Right cardiac atrium (tissue), 5 donors: Measurements from ENCODE around the gene FOXP4. TPM values are rescaled to one million over a fixed set of nuclear protein-coding genes. Genes with fewer than 3 reads are reported as not detected.
A peak's percentile ranks its signal among the peaks of the same experiment; 100 is the strongest.

Source experiments
- ATAC-seq, 2 donors: fragments of 200-7000 bp; cut with Tn5 transposase; one replicate each; pipeline versions ENCODE4 v1.8.0 to v1.9.1; 2020; ENCODE audit warnings: moderate library complexity in 2 of 2, mild to moderate bottlenecking in 1 of 2
- DNase-seq, 3 donors: peaks; one replicate each; pipeline ENCODE4 v3.0.0-alpha.2; 2020
- H3K27ac ChIP-seq: one replicate; pipeline ENCODE4 v1.5.1; 2013; ENCODE audit warnings: mild to moderate bottlenecking, low read length, control low read depth, moderate library complexity
- H3K27me3 ChIP-seq: one replicate; pipeline ENCODE4 v1.6.1; 2013; ENCODE audit not compliant: control insufficient read depth, insufficient read depth
- H3K4me1 ChIP-seq: one replicate; pipeline ENCODE4 v1.6.1; 2013; ENCODE audit warnings: low read length; ENCODE audit not compliant: control insufficient read depth, insufficient read depth
- H3K4me3 ChIP-seq: one replicate; pipeline ENCODE4 v1.5.1; 2013; ENCODE audit warnings: low read length, control low read depth
- H3K9me3 ChIP-seq: one replicate; pipeline ENCODE4 v1.6.1; 2013; ENCODE audit warnings: low read length; ENCODE audit not compliant: control insufficient read depth
- WGBS: extraction: QIAGEN DNeasy Blood & Tissue Kit; methylation state at CpG from one replicate; pipeline ENCODE4 v1.1.7; 2013; 5-methylcytosine and 5-hydroxymethylcytosine counted together
- intact Hi-C, 4 donors: fragments of 100-400 bp; cut with DNase I; formaldehyde crosslinking; loops; one replicate each; pipeline versions ENCODE4 v1.11.0 to v1.14.0; 2022 to 2023
- polyA plus RNA-seq: library from polyadenylated mRNA; stranded (reverse); fragments of 200-250 nt; gene quantifications from one replicate; pipeline ENCODE4 v1.2.3, GENCODE V29; 2013
- total RNA-seq, 4 donors: library from RNA; stranded (reverse); fragmentation: NEBNext Ultra II Directional; extraction: Animal tissue kit (Norgen Biotek cat#: 25700); gene quantifications; one replicate each; pipeline ENCODE4 v1.2.1, GENCODE V29; 2021
- donor health status: healthy with polysubstance abuse.
- donor health status: DM: no; HTN: yes; CAD: no.
- donor health status: DM: no; HTN: no; CAD: no.
- donor health status: DM: no; HTN: yes; CAD: no; lungs with severe emphysema.
- donor health status: DM: yes; HTN: yes; CAD: no.

FOXP4 gene
- total and polyA plus RNA-seq, 5 donors = 15.3 to 22.5 (median 21.8) TPM

GRCh38 chr6:41624621-41625380 is 78.6 kb downstream of the FOXP4 start:
- no peaks in the 10 kb centered on the region for H3K27me3 ChIP-seq
- DNase-seq (no peak), ATAC-seq (no peak)
- intact Hi-C loops = no loop called here
- H3K27ac ChIP-seq = no peak overlapping the region
- H3K4me3 ChIP-seq = no peak overlapping the region
- peaks cover 6% of the 10 kb centered on the region for H3K4me1 ChIP-seq
- no peaks in the 10 kb centered on the region for H3K9me3 ChIP-seq
- WGBS = 86% methylated on average over 18 of the region's 18 CpGs

GRCh38 chr6:41625442-41625841 is 79.3 kb downstream of the FOXP4 start:
- Histone ChIP-seq H3K27me3 (no peaks in the 10 kb centered on the region), H3K4me1 (peaks cover 6% of the 10 kb centered on the region), H3K9me3 (no peaks in the 10 kb centered on the region), H3K27ac (no peak overlapping the region), H3K4me3 (no peak overlapping the region)
- DNase-seq = peak; percentile 49 to 81 (median 74)
- WGBS = 16% methylated on average over 6 of the region's 6 CpGs
- intact Hi-C loops = no loop called here
- ATAC-seq = peak; percentile 71 to 77

- peaks cover 6% of the 10 kb centered on the region for H3K4me1 ChIP-seq
- WGBS = 98% methylated on average over 4 of the region's 4 CpGs
- intact Hi-C loops = no loop called here
- DNase-seq (no peak), ATAC-seq (no peak)
- no peak overlapping the region for H3K27ac ChIP-seq
- H3K27me3 ChIP-seq = no peaks in the 10 kb centered on the region
- H3K4me3 ChIP-seq = no peak overlapping the region
- H3K9me3 ChIP-seq = no peaks in the 10 kb centered on the region
Measured at GRCh38 chr6:41626022-41626421, 79.8 kb downstream of the FOXP4 start.

DNA sequence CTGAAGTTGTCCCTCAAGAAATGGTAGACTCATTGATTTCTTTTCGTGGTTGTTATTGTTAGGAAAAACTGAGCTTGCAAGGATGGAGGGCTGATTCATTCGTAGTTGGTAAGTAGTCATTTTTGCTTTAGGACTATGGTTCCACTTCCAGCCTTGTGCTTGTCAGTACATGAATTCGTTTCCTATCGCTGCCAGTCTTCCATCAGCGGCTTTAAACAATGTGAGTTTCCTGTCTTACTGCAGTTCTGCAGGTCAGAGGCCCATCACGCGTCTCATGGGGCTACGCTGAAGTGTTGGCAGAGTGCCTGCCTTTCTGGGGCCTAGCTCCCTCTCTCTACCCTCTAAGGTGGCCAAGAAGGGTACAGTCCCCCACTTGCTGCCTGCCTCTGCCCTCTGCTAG is 80.7 kb downstream of the FOXP4 start:
- no peaks in the 10 kb centered on the region for H3K27me3 ChIP-seq
- H3K4me1 ChIP-seq = peaks cover 6% of the 10 kb centered on the region
- H3K4me3 ChIP-seq = no peak overlapping the region
- 53% methylated on average over 8 of the region's 8 CpGs for WGBS
- no peaks in the 10 kb centered on the region for H3K9me3 ChIP-seq
- intact Hi-C loops = no loop called here
- DNase-seq (no peak), ATAC-seq (peak in 1 of 2 donors; percentile 36)
- no peak overlapping the region for H3K27ac ChIP-seq

DNA sequence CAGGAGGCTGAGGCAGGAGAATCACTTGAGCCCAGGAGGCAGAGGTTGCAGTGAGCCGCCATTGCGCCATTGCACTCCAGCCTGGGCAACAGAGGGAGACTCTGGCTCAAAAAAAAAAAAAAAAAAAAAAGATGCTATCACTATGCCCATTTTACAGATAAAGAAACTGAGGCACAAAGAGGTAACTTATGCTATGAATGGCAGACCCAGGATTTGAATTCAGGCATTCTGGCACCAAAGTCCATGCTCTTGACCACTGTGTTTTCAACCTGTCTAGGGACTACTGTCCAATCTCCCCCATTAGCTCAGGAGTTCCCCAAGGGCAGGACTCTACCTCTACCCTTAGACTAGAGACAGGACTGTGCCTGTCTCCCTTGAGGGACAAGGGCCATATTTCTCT is 82.9 kb downstream of the FOXP4 start:
- H3K4me1 ChIP-seq = peaks cover 6% of the 10 kb centered on the region
- DNase-seq (no peak), ATAC-seq (no peak)
- WGBS = 100% methylated on average over 2 of the region's 2 CpGs
- intact Hi-C loops = no loop called here
- no peak overlapping the region for H3K4me3 ChIP-seq
- no peaks in the 10 kb centered on the region for H3K9me3 ChIP-seq
- H3K27ac ChIP-seq = no peak overlapping the region
- no peaks in the 10 kb centered on the region for H3K27me3 ChIP-seq

DNA sequence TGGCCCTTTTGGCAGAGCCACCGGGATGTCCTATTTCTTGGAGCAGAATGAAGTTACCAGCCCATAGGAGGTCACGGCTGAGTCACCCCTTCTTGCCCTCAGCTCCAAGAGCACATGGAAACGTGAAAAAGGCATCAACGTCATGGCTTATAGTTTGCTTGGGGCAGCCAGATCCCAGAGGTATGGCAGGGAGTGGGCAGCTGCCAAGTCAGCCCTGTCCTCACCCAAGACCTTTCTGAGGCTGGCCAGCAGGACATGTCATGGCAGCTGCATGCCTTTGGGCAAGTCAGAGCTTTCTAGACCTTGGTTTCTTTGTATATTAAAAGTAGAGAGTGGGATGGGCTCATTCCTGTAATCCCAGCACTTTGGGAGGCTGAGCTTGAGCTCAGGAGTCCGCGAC is 83.9 kb downstream of the FOXP4 start:
- WGBS = 93% methylated on average over 6 of the region's 6 CpGs
- intact Hi-C loops = no loop called here
- DNase-seq (no peak), ATAC-seq (no peak)
- H3K4me1 ChIP-seq = peaks cover 6% of the 10 kb centered on the region
- H3K9me3 ChIP-seq = no peaks in the 10 kb centered on the region
- no peaks in the 10 kb centered on the region for H3K27me3 ChIP-seq
- no peak overlapping the region for H3K27ac ChIP-seq
- no peak overlapping the region for H3K4me3 ChIP-seq

GRCh38 chr6:41630946-41631345 is 84.8 kb downstream of the FOXP4 start:
- ATAC-seq (no peak), DNase-seq (no peak)
- Histone ChIP-seq H3K27ac (no peak overlapping the region), H3K4me3 (no peak overlapping the region), H3K27me3 (no peaks in the 10 kb centered on the region), H3K9me3 (no peaks in the 10 kb centered on the region), H3K4me1 (peaks cover under 1% of the 10 kb centered on the region)
- intact Hi-C loops = no loop called here
- 87% methylated on average over 8 of the region's 8 CpGs for WGBS

DNA sequence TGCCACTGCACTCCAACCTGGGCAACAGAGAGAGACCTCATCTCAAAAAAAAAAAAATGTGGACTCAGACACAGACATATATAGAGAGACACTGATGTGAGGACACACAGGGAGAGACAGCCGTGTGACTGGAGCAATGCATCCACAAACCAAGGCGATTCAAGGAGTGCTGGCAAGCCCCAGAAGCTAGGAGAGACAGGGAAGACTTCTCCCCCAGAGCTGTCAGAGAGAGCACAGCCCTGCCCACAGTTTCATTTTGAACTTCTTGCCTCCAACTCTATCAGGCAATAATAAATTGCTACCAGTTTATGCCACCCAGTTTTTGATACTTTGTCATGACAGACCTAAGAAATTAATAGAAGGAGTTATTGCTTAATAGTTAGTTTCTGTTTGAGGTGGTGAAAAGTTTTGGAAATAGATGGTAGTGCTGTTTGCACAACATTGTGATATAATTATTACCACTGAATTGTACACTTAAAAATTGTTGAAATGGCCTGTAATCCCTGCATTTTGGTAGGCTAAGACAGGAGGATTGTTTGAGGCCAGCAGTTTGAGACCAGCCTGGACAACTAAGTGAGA is 87.0 kb downstream of the FOXP4 start:
- 56% methylated on average over 2 of the region's 2 CpGs for WGBS
- ATAC-seq (no peak), DNase-seq (no peak)
- Histone ChIP-seq H3K4me1 (no peaks in the 10 kb centered on the region), H3K9me3 (no peaks in the 10 kb centered on the region), H3K27me3 (no peaks in the 10 kb centered on the region), H3K27ac (no peak overlapping the region), H3K4me3 (no peak overlapping the region)
- intact Hi-C loops = no loop called here

DNA sequence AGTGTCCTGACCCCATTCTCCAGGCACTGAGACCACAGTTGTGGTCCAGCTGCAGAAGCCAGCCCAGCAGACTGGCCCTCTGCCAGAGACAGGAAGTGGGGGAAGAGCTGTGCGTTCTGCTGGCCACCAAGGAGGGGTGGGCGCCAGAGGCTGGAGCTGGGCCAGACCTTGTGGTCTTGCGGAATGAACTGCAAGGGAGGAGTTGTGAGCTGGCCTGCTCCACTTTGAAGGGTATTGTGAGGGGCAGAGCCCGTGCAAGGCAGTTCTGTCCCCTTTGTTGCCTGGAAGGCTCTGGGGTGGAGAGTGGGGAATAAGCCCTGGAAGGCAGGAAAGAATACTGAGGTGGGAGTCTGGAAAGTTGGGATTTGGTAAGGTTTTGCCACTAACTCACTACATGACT is 88.5 kb downstream of the FOXP4 start:
- ATAC-seq = no peak

GRCh38 chr6:41635365-41635764 is 89.2 kb downstream of the FOXP4 start:
- WGBS = 83% methylated on average over 6 of the region's 6 CpGs
- no peak for ATAC-seq
- H3K27me3 ChIP-seq = no peaks in the 10 kb centered on the region

More for the DNA sequence above, 88.5 kb downstream of the FOXP4 start:
- 23% methylated on average over 4 of the region's 4 CpGs for WGBS
- no peak overlapping the region for H3K27ac ChIP-seq
- no peaks in the 10 kb centered on the region for H3K27me3 ChIP-seq
- no peaks in the 10 kb centered on the region for H3K9me3 ChIP-seq
- intact Hi-C loops = no loop called here
- H3K4me3 ChIP-seq = no peak overlapping the region
- DNase-seq = peak in 2 of 3 donors; percentile 70 to 74
- no peaks in the 10 kb centered on the region for H3K4me1 ChIP-seq

DNA sequence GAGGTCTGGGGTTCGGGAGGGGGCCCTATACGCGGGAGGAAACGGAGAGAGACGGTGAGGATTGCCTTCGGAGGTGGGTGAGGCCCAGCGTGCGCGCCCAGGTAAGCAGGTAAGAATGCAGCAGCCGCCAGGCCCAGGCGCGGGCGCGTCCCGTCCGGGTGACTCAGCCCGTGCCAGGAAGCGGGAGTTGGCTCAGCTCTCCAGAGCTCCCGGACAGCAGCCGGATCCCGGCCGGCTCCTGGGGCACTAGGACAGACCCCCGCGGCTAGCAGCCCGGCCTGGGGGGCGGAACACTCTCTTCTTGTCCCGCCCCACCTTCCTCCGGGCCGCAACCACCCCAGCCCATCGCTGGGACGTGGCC is 90.6 kb downstream of the FOXP4 start:
- H3K4me3 ChIP-seq = peak overlapping the region; percentile 54
- intact Hi-C loops = no loop called here
- ATAC-seq (peak; percentile 6 to 56), DNase-seq (peak; percentile 59 to 74 (median 70))
- WGBS = 30% methylated on average over 31 of the region's 31 CpGs
- H3K27me3 ChIP-seq = no peaks in the 10 kb centered on the region
- no peak overlapping the region for H3K27ac ChIP-seq
- no peaks in the 10 kb centered on the region for H3K9me3 ChIP-seq
- no peaks in the 10 kb centered on the region for H3K4me1 ChIP-seq

More at GRCh38 chr6:41635365-41635764, 89.2 kb downstream of the FOXP4 start:
- Histone ChIP-seq H3K4me3 (no peak overlapping the region), H3K9me3 (no peaks in the 10 kb centered on the region), H3K4me1 (no peaks in the 10 kb centered on the region), H3K27ac (no peak overlapping the region)
- DNase-seq = no peak
- intact Hi-C loops = no loop called here
